Nephron progenitor cell (in vitro differentiated cells): ENCODE measurements around the gene PEMT.
"Not testable (repeated sequence)": the region's sequence is repeated elsewhere in the genome, so short reads cannot be mapped to it uniquely, and the experiment has no call there.

Experiments
- DNase-seq: peaks from one replicate; pipeline ENCODE4 v3.0.0; 2021
- H3K27ac Mint-ChIP-seq: 2 replicates; pipeline ENCODE4 v1.8.0; 2021; ENCODE audit warnings: mild to moderate bottlenecking, moderate library complexity, mixed read lengths
- H3K27me3 Mint-ChIP-seq: 2 replicates; pipeline ENCODE4 v1.8.0; 2021; ENCODE audit warnings: mild to moderate bottlenecking, low read depth, mixed read lengths; ENCODE audit not compliant: poor library complexity
- H3K36me3 Mint-ChIP-seq: 2 replicates; pipeline ENCODE4 v1.8.0; 2021; ENCODE audit warnings: low read depth, mixed read lengths
- H3K4me1 Mint-ChIP-seq: 2 replicates; pipeline ENCODE4 v1.8.0; 2021; ENCODE audit warnings: mixed read lengths
- H3K4me3 Mint-ChIP-seq: 2 replicates; pipeline ENCODE4 v1.8.0; 2021; ENCODE audit warnings: mild to moderate bottlenecking, moderate library complexity, mixed read lengths
- H3K9me3 Mint-ChIP-seq: 2 replicates; pipeline ENCODE4 v1.8.0; 2021; ENCODE audit warnings: mild to moderate bottlenecking, moderate library complexity, mixed read lengths
- CTCF ChIP-seq: fragments of 200-600 bp; sonication (generic); IDR thresholded peaks from 2 replicates; pipeline ENCODE4 v1.5.0; 2021; ENCODE audit warnings: antibody characterized with exemption

PEMT gene

GRCh38 chr17:17633310-17633709, 41.8 kb upstream of the PEMT start:
- H3K4me3 Mint-ChIP-seq = no peak overlapping the region
- no peak for TF ChIP-seq CTCF
- no peak overlapping the region for H3K27ac Mint-ChIP-seq

GRCh38 chr17:17632690-17633089, 41.2 kb upstream of the PEMT start:
- not testable (repeated sequence) for DNase-seq, H3K4me1 Mint-ChIP-seq, H3K36me3 Mint-ChIP-seq, H3K27me3 Mint-ChIP-seq, H3K9me3 Mint-ChIP-seq, H3K27ac Mint-ChIP-seq, H3K4me3 Mint-ChIP-seq

More at GRCh38 chr17:17633310-17633709, 41.8 kb upstream of the PEMT start:
- no peak for DNase-seq
- Mint-ChIP-seq H3K4me1 (peaks cover 5% of the 10 kb centered on the region), H3K27me3 (peaks cover 8% of the 10 kb centered on the region), H3K9me3 (peaks cover 4% of the 10 kb centered on the region), H3K36me3 (no peaks in the 10 kb centered on the region)

GRCh38 chr17:17628388-17629008, 37.0 kb upstream of the PEMT start:
- H3K9me3 Mint-ChIP-seq = peaks cover 4% of the 10 kb centered on the region
- no peaks in the 10 kb centered on the region for H3K36me3 Mint-ChIP-seq
- H3K4me1 Mint-ChIP-seq = peaks cover 20% of the 10 kb centered on the region
- TF ChIP-seq CTCF = no peak
- no peak overlapping the region for H3K27ac Mint-ChIP-seq
- H3K27me3 Mint-ChIP-seq = peaks cover 16% of the 10 kb centered on the region
- no peak overlapping the region for H3K4me3 Mint-ChIP-seq
- no peak for DNase-seq

- Mint-ChIP-seq H3K9me3 (peaks cover 3% of the 10 kb centered on the region), H3K4me1 (peaks cover 29% of the 10 kb centered on the region), H3K27me3 (peaks cover 13% of the 10 kb centered on the region), H3K27ac (no peak overlapping the region), H3K4me3 (no peak overlapping the region), H3K36me3 (no peaks in the 10 kb centered on the region)
- no peak for TF ChIP-seq CTCF
- DNase-seq = no peak
These were observed 35.3 kb upstream of the PEMT start for GRCh38 chr17:17626840-17627239.

- Mint-ChIP-seq H3K36me3 (no peaks in the 10 kb centered on the region), H3K27ac (no peak overlapping the region), H3K4me1 (peaks cover 35% of the 10 kb centered on the region), H3K9me3 (no peaks in the 10 kb centered on the region), H3K4me3 (no peak overlapping the region), H3K27me3 (peaks cover 13% of the 10 kb centered on the region)
- DNase-seq = no peak
- TF ChIP-seq CTCF = no peak
These were observed 34.8 kb upstream of the PEMT start for GRCh38 chr17:17626151-17626805.

GRCh38 chr17:17624741-17625140, 33.2 kb upstream of the PEMT start:
- Mint-ChIP-seq H3K4me1 (peaks cover 37% of the 10 kb centered on the region), H3K27me3 (peaks cover 13% of the 10 kb centered on the region), H3K4me3 (no peak overlapping the region), H3K27ac (no peak overlapping the region), H3K36me3 (no peaks in the 10 kb centered on the region), H3K9me3 (no peaks in the 10 kb centered on the region)
- no peak for TF ChIP-seq CTCF
- DNase-seq = no peak
